Measurements from ENCODE around the gene KRT71.

The KRT71 gene

GRCh38 chr12:52537101-52537500, 15.8 kb downstream of the KRT71 start:
- no peak for DNase-seq

DNA sequence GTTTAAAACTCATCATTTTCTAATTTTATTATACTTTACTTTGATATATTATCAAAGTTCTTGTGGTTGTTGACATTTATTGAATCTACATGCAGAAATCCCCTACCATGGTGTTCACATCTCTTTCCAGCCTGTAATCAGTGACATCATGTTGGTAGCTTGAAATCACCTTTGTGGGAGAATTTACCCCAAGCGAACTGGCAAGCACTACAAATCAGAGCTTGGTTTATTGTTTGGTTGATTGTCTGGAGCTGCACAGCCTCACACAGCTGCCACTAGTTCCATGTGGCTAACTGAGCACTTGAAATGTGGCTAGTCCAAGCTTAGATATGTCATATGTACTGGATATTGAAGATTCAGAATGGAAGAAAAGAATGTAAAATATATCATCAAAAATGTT, 17.4 kb downstream of the KRT71 start:
- DNase-seq: no peak

DNA sequence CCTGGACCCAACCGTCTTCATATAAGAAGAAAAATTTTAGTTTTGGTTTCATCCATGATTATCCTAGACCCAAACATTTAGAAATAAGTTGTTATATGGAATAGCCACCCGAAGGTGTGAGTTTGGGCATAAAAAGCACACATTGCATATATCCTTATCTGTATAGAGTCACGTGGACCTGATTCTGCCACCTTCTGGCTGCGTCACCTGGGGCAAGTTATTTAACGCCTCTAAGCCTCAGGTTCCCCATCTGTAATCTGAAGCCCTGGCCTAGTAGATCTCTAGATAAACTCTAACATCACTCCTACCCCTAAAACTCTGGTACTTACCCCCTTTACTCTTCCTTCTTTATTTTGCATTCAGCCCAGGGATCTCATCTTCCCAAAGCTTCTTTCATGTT, 18.5 kb downstream of the KRT71 start:
- no peak for DNase-seq

DNA sequence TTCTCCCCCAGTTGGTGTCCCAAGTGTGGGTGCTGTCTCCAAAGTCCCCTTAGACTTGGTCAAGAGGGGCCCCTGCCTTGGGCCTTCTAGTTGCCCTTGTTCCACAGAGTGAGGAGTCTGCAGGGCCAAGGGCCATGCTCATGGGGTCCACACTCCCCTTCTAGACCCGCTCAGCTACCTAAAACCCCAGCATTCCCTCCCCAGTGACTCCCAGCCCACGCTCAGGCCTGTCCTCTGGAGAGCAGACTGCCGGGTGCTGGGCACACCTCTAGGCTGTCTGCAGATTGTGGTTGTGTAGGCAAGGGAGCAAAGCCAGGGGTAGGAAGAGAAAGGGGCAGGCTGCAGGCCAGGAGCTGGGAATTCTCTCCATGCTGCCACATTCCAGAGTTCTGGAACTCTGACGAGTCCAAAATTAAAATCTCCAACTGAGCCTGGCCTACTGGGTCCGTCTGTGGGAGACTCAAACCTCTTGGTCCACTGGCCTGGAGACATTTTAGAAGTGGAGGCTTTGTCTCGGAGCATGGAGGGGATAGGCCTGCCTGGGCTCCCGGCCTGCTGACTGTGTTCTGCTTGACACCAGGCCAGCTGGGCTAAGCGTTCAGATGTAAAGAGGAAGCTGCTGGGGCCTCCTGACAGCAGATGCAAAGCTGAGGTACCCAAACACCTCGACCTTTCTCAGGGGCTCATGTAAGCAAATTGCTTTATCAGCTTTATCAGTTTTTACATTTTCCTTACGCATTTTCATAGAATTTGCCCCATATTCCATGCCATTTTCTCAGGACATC, 19.1 kb downstream of the KRT71 start:
- DNase-seq: no peak

- DNase-seq: no peak
Observed at GRCh38 chr12:52532636-52533035, 20.3 kb downstream of the KRT71 start.

DNA sequence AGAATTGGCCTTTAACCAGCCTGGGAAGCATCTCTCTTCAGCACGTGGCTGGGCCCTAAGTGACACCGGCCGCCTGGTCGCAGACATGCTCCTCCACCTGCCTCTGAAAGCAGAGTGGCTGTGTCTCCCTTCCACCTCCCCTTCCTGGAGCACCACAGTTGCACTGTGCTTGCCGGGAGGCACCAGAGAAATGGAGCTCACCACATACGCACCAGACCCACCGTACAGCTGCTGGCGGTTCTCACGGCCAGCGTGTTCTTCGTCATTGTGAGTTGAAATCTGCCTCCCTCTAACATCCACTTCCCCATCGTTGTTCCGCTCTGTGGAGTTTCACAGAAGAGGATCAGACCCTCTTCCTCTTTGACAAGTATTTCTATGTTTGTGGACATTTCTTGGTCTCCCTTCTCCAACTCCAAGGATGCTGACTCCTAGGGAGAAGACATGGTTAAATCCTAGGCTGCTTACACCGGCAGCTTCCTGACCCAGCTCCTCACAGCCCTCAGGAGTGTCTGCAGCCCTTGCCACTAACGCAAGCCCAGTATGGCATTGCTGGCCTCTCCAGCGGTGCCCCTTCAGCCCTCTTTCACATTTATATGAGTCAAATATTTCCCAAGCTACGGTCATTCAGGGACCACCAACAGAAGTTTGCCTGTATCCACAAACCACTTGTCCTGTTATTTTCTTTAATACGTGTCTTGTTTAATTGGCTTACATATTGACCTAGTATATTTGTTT, 21.2 kb downstream of the KRT71 start:
- DNase-seq: peak; percentile 80 to 86

DNA sequence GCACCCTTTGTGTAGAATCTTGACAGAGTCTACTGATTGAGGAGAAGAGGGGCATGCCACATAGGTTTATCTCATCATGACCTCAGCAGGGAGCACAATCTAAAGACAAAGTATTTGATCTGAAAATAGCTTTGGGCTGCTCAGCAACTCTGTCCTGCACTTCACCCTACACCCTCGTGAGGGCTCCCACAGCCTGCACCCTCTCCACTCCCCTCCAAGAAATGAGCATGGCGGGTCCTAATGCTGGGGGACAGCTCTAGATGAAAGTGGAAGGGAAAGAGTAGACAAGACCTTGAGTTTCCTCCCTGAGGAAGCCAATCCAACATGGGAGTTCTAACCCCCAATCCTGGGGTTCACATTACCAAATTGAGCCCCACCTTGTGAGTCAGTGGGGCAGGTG, 22.0 kb downstream of the KRT71 start:
- DNase-seq: no peak

DNA sequence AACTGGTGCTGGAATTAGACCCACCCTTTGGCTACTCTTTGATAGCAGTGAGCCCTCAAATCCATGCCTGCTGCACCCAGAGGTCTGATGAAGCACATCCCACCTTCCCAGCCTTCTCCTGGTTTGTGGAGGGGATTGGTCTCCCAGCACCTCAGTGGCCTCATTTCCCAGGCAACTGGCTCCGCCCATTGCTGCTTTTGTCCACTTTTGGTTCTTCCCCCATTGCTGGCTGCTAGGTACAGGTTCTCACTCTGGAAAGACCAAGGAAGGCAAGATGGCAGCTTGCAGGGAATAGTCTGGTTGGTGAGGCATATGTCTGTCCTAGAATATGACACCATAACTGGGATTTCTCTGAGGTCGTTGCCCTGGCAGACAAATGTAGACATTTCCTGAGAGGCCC, 22.6 kb downstream of the KRT71 start:
- no peak for DNase-seq

DNA sequence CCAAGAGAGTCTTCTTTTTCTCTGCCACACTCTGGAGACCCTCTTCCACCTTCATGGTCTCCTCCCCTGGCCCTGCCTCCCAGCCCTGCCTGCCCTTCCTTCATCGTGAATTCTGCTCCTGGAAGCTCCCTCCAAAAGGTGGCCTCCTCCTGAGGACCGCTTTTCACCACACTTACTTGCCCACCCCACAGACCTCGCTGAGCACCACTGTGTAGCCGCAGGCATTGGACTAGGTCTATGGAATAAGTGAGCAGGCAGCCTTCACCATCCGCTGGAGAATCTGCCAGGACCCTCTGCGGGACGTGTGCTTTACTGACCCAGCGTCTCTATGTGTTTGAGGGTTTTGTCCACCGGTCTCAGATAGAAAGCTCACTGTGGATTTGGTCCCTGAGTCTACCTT, 23.1 kb downstream of the KRT71 start:
- DNase-seq: no peak

GRCh38 chr12:52529417-52529816, 23.5 kb downstream of the KRT71 start:
- no peak for DNase-seq

GRCh38 chr12:52528641-52529143, 24.3 kb downstream of the KRT71 start:
- no peak for DNase-seq

DNA sequence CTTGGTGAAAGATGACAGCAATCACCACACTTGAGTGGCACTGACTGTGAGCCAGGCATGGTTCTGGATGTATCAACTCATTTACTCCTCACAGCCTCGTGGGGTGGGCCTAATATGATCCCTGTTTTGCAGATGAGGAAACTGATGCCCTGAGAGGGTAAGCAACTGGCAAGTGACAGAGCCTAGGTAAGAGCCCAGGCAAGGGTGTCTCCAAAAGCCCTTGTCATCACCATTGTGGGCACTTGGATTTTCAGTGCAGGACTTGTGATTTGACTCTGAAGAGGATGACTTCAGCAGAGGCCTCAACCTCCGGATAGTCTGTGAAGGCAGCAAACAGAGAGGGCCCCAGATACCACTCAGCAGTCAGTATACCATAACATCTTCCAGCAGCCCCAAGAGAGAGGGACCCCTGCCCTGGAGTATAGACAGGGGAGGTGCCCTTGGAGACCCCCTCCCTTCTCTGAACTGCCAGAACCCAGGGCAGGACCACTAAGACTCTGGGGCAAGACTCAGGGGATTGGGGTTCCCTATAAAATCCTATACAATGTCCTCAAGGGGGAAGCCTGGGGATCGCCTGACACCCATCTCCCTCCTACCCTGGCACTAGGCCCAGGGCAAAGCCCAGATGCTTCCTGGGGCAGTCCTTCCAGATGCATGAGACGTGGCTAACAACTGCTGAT, 25.7 kb downstream of the KRT71 start:
- DNase-seq: no peak

DNA sequence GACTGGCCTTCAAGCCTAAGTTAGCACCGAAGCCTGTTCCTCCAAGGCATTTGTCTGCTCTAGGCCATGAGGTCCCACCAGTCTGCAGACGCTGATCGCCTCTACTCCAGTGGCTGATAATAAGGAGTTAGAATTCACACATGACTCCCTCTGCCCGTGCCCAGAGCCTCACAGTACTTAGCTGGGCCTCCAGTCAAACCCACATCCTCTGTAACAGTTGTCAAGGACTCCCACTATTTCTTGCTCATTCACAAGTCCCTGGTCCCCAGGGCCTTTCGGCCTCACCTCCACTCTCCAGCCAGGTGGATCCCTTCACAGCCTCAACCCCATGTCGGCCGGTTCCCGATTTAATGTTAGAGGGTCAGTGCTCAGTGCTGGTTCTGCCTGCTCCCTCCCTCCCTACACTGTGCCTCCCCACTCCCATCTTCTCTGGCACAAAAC, 26.4 kb downstream of the KRT71 start:
- no peak for DNase-seq

GRCh38 chr12:52525661-52526499, 27.1 kb downstream of the KRT71 start:
- no peak for DNase-seq

DNA sequence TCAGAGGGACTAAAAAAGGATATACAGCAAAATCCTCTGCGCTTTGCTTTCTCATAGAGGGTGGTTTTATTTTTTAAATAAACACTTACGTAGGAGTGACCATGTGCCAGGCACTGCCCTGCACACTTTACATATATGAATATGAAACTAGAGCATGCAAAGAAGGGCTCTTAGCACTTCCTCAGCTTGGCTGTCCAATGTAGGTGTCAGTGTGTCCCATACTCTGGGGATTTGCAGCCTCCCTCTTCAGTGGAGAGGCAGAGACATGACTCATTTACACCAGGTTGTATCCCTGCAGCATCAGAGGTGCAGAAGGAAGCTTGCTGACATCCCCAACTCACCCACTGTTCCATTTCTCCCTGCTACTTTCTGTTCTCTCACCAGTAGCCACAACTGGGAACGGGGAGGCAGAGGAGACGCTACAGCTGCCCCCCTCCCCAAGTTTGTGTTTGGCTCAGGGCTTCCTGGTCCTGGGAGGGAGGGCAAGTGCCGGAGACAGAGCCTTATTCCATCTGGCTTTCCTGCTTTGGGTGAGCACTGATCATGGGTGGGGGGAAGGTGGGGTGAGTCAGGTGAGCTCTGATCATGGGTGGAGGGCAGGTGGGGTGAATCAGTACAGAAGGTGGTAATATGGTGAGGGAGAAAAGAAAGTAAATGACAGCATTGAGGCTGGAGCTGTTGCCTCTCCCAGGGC, 27.9 kb downstream of the KRT71 start:
- DNase-seq: no peak

DNA sequence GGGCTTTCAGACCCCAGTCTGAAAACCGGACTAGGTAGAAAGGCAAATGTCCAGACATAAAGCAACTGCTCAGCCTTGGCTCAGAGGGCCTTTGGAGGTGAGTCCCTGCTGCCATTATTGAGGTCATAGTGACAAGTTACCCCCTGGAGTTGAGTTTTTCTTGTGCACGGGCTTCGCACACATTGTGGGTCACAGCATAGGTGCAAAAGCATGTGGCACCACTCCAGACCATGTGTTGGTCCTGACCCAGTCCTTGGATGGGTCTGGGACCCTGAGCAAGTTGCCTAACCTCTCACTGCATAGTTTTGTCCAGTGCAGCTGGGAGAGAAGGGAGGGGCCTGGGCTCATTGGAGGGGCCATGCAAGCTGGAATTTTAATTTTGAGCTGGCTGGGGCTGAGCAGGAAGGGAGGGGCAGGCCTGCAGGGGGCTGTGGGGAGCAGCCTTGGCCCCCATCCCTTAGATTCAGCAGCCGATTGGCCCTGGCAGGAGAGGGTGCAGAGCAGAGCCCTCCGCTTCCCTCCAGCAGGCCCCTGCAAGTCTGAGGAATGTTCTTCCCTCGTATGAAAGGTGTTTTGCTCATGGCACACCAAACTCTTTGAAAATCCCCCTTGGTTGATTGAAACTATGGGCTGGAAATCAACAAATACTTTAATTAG, 28.6 kb downstream of the KRT71 start:
- no peak for DNase-seq

GRCh38 chr12:52523824-52524223, 29.1 kb downstream of the KRT71 start:
- DNase-seq: no peak

- DNase-seq: no peak
Observed at GRCh38 chr12:52522346-52523011, 30.5 kb downstream of the KRT71 start.

DNA sequence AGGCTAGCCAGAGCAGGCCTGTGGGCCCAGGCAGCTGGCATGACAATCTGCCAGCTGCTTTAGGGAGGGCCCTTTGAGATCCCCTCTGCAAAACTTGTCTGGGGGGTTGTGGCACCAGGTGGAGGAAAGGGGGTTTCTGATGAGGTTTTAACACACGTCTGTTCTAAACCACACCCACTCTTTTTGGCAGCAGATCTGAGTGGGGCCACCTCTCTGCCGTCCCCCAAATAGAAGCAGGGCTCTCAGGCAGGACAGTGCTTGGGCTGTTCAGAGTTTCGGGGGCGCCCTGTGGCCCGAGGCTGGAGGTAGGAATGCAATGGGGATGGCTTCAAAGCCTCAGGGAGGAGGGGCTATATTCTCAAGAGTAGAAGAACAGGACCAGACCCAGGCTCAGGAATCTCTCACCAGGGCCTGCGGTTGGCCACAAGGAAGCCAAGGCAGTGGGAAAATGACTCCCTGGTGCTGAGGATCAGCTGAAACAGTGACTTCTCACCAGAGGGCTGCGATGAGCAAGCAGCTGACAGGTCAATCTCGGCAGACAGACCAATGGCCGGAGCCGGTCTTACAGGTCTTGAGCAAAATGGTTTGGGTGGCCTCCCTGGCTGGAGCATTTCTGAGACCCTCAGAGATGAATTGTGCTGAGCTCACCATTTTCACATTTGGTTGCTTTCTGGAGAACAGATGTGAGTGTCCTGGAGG, 31.2 kb downstream of the KRT71 start:
- no peak for DNase-seq

DNA sequence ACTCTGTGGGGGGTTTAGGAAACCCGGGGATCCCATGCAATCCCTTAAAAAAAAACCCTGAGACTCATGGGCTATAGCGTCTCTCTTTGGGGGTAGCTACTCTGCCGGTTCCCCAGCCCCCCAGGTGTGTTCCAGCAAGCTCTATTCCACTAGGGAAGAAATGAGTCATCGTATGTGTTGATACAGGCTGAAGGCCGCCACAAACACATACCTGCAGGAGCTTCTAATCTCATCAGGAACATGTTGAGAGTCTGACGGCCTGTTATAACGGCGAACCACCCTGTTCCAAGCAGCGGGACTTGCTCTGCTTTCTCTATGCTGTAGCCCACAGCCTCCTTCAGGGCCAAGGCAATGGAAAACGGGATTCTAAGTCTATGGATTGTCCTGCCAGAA, 31.8 kb downstream of the KRT71 start:
- DNase-seq: no peak

Measured in inflammatory macrophage (primary cell).